Body of pancreas (tissue), 4 donors: ENCODE results near the gene ZNF670. TPM values are rescaled to one million over a fixed set of nuclear protein-coding genes. Genes with fewer than 3 reads are reported as not detected.

ENCODE experiments used
- ATAC-seq: fragments of 150-250 bp; one replicate; pipeline ENCODE4 v1.9.1; 2016
- DNase-seq, 4 donors: peaks; one replicate each; pipeline ENCODE4 v3.0.0-alpha.2; 2019
- H3K27ac ChIP-seq, 4 donors: fragments of 200-600 bp; sonication (generic); 1 replicate in 3 of 4; 2 replicates in 1 of 4; pipeline versions ENCODE4 v1.5.1 to v1.6.1; 2016 to 2019; ENCODE audit warnings: mild to moderate bottlenecking in 1 of 4, mixed read lengths in 1 of 4, moderate library complexity in 1 of 4
- H3K27me3 ChIP-seq, 2 donors: fragments of 200-600 bp; sonication (generic); one replicate each; pipeline ENCODE4 v1.6.0; 2016; ENCODE audit warnings: mild to moderate bottlenecking in 1 of 2
- H3K36me3 ChIP-seq, 2 donors: fragments of 200-600 bp; sonication (generic); replicated peaks in 1 of 2; 2 replicates each; pipeline ENCODE4 v1.5.1; 2016; ENCODE audit warnings: low read depth in 2 of 2; ENCODE audit not compliant: insufficient read depth in 1 of 2
- H3K4me1 ChIP-seq: fragments of 200-600 bp; sonication (generic); one replicate; pipeline ENCODE4 v1.6.0; 2016
- H3K4me3 ChIP-seq, 2 donors: fragments of 200-600 bp; sonication (generic); 1 replicate in 1 of 2; 2 replicates in 1 of 2; pipeline ENCODE4 v1.5.1; 2016 to 2019
- H3K9me3 ChIP-seq, 3 donors: fragments of 200-600 bp; sonication (generic); 1 replicate in 2 of 3; 2 replicates in 1 of 3; pipeline ENCODE4 v1.5.1; 2016
- CTCF ChIP-seq, 7 experiments: fragments of 450-650 bp in 4 of 7; fragments of 200-600 bp in 3 of 7; sonication (generic) in 3 of 7; IDR thresholded peaks; one replicate each; pipeline ENCODE4 v1.5.1; 2016 to 2019; ENCODE audit warnings: antibody characterized with exemption in 7 of 7
- POLR2A ChIP-seq, 3 donors: fragments of 450-650 bp; IDR thresholded peaks; one replicate each; pipeline ENCODE4 v1.6.1; 2016; ENCODE audit warnings: antibody characterized with exemption in 3 of 3, mild to moderate bottlenecking in 2 of 3
- WGBS, 2 donors: methylation state at CpG; one replicate each; pipeline ENCODE4 v1.1.5; 2017; 5-methylcytosine and 5-hydroxymethylcytosine counted together
- intact Hi-C: fragments of 100-400 bp; cut with DNase I; formaldehyde crosslinking; loops from one replicate; pipeline ENCODE4 v1.15.1; 2023
- total RNA-seq, 2 donors: library from RNA; depleted of rRNA; stranded (reverse); fragments of >200 nt; gene quantifications; one replicate each; pipeline ENCODE4 v1.1.0, GENCODE V29; 2016

Gene ZNF670
- total RNA-seq, 2 donors from 2014 or later = 1.3 to 2.3 TPM

DNA sequence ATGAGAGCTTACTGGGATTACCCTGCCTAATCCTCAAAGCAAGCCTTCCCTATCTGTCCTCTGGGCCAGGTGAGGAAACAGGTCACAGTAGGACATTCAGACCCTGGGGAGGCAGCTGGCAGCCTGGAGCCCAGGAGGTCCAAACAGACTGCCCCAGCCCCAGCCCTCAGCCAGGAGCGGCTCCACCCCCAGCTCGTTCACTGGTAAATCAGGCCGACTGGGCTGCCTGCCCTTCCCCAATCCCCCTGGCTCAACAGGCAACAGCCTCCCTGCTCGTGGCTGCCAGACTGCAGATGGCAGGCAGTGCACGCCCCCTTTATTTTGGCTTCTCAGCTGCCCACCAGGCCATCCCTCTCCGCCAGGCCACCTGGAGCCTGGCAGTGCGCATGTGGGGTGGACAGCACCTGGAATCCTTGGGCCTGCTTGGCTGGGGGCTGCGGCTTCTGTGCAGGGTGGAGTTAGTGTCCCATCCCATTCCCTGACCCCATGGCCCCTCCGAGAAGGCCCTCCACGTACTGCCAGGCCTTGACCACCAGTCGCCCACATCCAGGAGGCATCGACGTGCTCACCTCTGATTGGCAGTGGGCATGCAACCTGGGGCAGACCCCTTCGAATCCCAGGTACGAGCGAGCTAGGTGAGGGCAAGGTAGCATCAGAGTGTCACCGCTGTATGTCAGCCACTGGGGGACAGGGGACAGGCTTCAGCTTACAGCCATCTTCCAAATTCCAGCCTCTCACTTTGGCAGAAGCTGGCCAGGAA lies 11.2 kb upstream of the ZNF670 start:
- H3K27ac ChIP-seq = no peak overlapping the region
- 48 to 69% methylated on average over 7 to 12 of the region's 17 CpGs for WGBS, 2 donors
- H3K36me3 ChIP-seq = no peaks in the 10 kb centered on the region
- no peaks in the 10 kb centered on the region for H3K27me3 ChIP-seq
- no peaks in the 10 kb centered on the region for H3K4me1 ChIP-seq
- ATAC-seq (no peak), DNase-seq (no peak)
- no peaks in the 10 kb centered on the region for H3K9me3 ChIP-seq
- no peak for TF ChIP-seq CTCF (IDR thresholded peaks at IDR 0.05)
- intact Hi-C loops = no loop called here
- H3K4me3 ChIP-seq = no peak overlapping the region

DNA sequence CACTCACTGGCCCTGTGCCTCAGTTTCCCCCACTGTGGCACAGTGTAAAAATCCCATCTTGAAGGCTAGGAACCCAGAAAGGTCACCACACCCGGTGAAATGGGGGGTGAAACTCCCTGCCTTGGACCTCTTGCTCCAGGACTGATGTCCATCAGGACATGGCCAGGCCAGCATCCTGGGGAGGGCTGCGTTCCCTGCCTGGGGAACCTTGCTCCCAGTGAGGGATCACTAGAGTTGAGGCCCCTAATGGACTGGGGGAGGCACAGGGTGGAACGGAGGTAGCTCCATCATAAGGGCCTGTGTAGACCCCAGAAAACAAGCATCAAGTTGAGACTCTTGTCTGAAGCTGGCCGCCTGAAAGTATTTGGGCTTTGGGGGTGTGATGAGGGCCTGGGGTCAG lies 10.4 kb upstream of the ZNF670 start:
- intact Hi-C loops = no loop called here
- no peak for DNase-seq

GRCh38 chr1:247087256-247087655 lies 8.6 kb upstream of the ZNF670 start:
- DNase-seq (no peak), ATAC-seq (no peak)
- intact Hi-C loops = no loop called here
- no peak for TF ChIP-seq POLR2A (IDR thresholded peaks at IDR 0.05)
- TF ChIP-seq CTCF (IDR thresholded peaks at IDR 0.05) = no peak
- Histone ChIP-seq H3K4me1 (no peaks in the 10 kb centered on the region), H3K36me3 (no peaks in the 10 kb centered on the region), H3K27me3 (no peaks in the 10 kb centered on the region), H3K27ac (no peak overlapping the region), H3K9me3 (no peaks in the 10 kb centered on the region), H3K4me3 (no peak overlapping the region)
- 50 to 64% methylated on average over 1 of the region's 1 CpG for WGBS, 2 donors

More for the DNA sequence above, 10.4 kb upstream of the ZNF670 start:
- Histone ChIP-seq H3K36me3 (no peaks in the 10 kb centered on the region), H3K27me3 (no peaks in the 10 kb centered on the region), H3K4me1 (no peaks in the 10 kb centered on the region), H3K4me3 (no peak overlapping the region), H3K27ac (no peak overlapping the region), H3K9me3 (no peaks in the 10 kb centered on the region)
- no peak for TF ChIP-seq CTCF (IDR thresholded peaks at IDR 0.05)
- no peak for TF ChIP-seq POLR2A (IDR thresholded peaks at IDR 0.05)
- WGBS, 2 donors = 58 to 70% methylated on average over 3 to 4 of the region's 4 CpGs
- ATAC-seq = no peak

- Histone ChIP-seq H3K4me3 (no peak overlapping the region), H3K36me3 (no peaks in the 10 kb centered on the region), H3K9me3 (no peaks in the 10 kb centered on the region), H3K4me1 (no peaks in the 10 kb centered on the region), H3K27me3 (no peaks in the 10 kb centered on the region), H3K27ac (no peak overlapping the region)
- ATAC-seq (no peak), DNase-seq (no peak)
- intact Hi-C loops = no loop called here
- WGBS, 2 donors = 76 to 91% methylated on average over 2 to 8 of the region's 8 CpGs
- TF ChIP-seq POLR2A (IDR thresholded peaks at IDR 0.05) = no peak
- no peak for TF ChIP-seq CTCF (IDR thresholded peaks at IDR 0.05)
These were observed 6.7 kb upstream of the ZNF670 start for GRCh38 chr1:247085310-247085709.

DNA sequence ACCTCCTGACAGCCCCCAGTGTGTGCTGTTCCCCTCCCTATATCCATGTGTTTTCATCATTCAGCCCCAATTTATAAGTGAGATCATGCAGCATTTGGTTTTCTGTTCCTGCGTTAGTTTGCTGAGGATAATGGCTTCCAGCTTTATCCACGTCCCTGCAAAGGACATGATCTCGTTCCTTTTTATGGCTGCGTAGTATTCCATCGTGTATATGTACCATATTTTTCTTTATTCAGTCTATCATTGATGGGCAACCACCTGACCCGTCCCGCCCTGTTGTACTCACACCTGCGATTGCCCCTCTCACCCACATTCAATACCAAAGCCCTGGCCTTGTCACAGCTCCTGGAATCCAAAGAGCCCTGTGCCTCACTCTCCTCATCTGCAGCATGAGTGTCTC lies 6.2 kb upstream of the ZNF670 start:
- H3K9me3 ChIP-seq = no peaks in the 10 kb centered on the region
- intact Hi-C loops = no loop called here
- TF ChIP-seq POLR2A (IDR thresholded peaks at IDR 0.05) = no peak
- no peak for TF ChIP-seq CTCF (IDR thresholded peaks at IDR 0.05)
- WGBS, 2 donors = 83 to 88% methylated on average over 8 of the region's 8 CpGs
- no peak for ATAC-seq
- no peak for DNase-seq
- no peak overlapping the region for H3K27ac ChIP-seq
- H3K4me3 ChIP-seq = no peak overlapping the region
- no peaks in the 10 kb centered on the region for H3K27me3 ChIP-seq
- no peaks in the 10 kb centered on the region for H3K4me1 ChIP-seq
- H3K36me3 ChIP-seq = no peaks in the 10 kb centered on the region
